ENCODE results near the gene EXOC3.

EXOC3 gene

DNA sequence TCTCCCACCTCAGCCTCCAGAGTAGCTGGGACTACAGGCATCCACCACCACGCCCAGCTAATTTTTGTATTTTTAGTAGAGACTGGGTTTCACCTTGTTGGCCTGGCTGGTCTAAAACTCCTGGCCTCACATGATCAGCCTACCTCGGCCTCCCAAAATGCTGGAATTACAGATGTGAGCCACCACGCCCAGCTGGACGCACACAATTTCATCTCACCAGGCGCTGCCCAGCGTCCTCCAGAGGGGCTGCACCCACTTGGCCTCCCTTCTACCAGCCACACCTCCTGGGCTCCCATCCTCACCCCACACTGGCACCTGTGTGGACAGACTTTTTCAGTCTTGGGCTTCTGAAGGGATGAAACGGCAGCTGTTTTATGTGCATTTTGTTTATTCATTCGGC, 3.8 kb upstream of the EXOC3 start:
- no peak for DNase-seq (ENCODE audit: low read depth in 2 of 2)

DNA sequence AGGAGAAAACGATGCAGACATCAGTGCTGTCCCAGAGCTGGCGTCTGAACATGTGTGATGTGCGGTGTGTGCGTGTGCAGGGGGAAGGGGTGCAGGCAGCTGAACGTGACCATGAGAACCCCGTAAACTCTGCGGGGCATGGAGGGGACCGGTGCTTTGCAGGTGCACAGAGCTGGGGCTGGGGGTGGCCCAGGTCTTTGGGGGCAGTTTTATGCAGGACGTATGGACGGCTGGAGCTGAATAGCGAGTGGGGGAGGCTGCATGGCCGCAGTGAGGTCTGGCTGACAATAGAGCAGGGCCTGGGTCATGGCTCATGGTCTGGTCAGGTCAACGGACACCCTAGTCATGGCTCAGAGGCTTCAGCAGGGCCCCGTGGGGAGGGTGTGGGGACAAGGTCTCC, 3.3 kb upstream of the EXOC3 start:
- DNase-seq (ENCODE audit: low read depth in 2 of 2): no peak

DNA sequence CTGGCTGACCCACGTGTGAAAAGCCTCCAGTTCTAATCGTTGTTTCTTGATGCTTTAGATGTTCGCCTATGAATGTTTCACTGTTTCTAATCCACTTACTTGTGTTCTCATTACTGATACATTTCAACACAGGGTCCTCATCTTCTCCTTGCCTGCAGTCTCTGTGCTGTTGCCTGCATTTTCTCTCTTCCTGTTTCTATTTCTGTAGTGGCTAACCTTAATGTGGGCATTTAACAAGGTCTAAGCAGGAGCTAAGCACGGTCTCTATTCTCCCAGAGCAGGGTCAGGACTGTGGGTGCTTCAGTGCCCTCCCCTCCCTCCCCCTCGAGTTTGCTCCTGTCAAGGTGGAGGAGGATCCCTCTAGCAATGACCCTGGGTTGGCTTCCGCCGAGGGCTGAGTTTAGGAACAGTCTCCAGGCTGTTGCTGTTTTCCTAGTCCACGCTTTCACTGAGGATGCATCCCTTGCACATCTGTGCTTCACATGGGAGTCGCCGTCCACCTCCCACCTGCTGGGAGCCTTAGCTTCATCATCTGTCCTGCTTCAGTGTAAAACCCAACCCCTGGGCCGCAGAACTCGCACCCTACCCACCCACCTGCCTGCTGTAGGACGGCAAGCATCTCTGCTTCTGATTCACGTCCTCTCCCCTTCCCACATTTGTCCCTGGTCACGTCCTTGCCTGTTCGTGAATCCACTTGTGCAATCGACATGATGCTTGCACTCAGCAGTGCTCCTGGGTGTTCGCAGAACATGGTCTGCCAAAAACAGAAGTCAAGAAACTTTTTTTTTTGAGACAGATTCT, 2.4 kb upstream of the EXOC3 start:
- DNase-seq (ENCODE audit: low read depth in 2 of 2): no peak

DNA sequence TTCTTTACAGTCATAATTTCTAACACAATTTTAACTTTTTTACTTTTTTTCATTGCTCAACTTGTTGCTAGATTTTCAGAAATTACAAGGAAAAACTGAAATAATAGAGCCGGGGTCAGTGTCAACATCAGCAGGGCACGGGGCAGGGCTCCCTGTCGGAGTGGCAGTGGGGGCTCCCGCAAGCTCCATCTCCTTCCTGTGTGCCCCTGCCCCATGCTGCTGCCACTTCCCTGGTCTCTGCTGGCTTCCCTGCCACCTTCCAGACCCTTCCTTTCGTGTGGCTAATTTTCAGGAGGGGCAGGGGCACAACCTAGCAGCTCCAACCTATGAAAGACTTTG, 1.0 kb upstream of the EXOC3 start:
- DNase-seq (ENCODE audit: low read depth in 2 of 2): no peak

DNA sequence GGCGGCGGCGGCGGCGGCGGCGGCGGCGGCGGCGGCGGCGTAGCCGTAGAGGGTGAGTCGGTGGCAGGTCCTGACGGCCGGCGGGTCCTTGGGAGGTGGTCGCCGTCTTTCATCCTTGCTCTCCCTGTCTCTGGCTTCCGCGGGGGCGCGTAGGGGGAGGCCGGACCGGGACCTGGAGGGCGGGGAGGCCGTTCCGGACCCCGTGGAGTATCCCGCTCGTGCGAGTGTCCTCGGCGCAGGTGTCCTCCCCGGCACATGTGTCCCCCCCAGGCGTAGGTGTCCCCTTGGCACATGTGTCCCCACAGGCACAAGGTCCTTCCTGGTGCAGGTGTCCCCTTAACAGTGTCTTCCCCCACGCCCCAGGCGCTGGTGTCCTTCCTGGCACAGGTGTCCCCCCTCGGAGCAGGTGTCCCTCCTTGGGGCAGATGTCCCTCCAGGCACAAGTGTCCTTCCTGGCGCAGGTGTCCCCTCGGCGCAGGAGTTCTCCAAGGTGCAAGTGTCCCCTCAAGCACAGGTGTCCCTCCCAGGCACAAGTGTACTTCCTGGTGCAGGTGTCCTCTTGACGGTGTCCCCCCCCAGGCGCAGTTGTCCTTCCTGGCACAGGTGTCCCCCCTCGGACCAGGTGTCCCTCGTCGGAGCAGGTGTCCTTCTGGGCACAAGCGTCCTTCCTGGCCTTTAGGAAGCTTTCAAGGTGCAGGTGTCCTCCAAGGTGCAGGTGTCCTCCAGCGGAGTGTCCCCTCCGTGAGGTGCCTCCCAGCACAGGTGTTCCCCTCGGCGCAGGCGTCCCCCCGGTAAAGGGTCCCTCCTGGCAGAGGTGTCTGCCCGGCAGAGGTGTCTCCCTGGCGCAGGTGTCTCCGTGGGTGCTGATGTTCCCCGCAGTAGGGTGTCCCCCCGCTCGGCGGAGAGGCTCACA, 519 bp downstream of the EXOC3 start:
- no peak for DNase-seq (ENCODE audit: low read depth in 2 of 2)

DNA sequence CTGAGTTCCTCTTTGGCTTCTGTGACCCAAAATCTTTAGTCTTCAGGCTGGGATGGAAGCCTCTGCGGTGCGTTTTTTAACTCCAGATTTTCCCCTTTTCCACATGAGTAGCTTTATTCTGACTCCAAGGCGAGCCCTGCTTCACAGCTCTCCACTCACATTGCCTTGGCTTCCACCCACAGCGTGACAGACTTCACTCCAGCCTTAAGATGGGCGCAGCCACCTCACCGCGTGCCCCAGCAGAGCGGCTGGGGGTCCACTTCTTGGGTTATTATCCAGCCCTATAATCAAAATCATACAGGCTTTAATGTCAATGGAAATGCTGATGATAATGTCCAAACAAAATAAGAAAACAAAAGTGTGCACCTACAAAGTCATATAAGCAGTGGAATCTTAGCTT, 1.2 kb downstream of the EXOC3 start:
- DNase-seq (ENCODE audit: low read depth in 2 of 2): no peak

DNA sequence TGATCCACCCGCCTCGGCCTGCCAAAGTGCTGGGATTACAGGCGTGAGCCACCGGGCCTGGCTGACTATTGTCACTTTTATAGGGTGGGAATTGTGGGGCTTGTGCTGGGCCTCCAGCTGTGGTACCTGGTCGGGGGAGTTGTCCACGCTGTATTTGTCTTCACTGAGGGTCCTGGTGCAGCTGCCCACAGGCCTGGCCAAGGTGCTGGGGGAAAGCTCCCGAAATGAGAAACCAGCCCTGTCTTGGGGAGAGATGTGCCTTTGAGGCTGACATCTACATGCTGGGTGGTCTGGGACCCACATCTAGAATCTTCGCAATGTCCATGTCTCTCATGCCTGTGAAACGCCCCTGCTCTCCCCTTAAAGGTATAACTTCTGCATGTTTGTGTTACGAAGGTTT, 2.6 kb downstream of the EXOC3 start:
- no peak for DNase-seq (ENCODE audit: low read depth in 2 of 2)

DNA sequence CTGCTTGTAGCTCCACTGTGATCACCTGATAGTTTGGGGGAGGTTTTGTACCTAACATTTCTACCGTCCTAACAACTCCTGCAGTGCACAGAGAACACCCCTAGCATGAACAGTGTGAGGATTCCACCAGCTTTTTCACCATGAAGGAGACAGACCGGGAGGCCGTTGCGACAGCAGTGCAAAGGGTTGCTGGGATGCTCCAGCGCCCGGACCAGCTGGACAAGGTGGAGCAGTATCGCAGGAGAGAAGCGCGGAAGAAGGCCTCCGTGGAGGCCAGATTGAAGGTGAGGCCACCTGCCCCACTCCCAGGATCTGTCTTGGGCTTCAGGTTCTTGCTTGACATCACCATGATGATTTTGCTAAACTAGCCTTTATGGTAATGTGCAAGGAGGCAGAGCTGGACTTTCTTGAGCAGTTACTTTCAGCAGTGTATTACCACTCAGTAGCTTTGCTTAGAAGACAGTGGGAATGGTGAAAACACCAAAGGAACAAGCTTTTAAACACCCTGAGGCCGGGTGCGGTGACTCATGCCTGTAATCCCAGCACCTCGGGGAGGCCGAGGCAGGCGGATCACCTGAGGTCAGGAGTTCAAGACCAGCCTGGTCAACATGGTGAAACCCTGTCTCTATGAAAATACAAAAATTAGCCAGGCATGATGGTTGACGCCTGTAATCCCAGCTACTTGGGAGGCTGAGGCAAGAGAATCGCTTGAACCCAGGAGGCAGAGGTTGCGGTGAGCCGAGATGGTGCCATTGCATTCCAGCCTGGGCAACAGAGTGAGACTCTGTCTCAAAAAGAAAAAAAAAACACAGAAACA, 3.3 kb downstream of the EXOC3 start:
- DNase-seq (ENCODE audit: low read depth in 2 of 2): no peak

DNA sequence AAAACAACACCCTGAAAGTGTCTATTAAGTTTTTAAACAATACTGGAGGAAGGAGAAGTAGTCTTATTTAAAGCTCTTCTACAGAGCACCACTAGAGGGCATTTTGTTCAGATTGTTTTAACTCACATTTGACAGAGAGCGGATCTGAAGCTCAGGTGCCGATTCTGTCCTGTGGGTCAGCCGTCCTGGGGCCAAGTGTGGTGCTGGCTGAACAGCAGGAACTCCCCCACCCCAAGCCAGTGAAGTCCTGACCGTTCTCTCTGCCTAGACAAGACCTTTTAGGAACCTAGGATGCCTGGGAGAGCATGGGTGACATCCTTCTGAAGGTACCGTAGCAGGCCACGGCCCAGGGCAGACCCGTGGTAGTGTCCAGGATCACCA, 3.9 kb downstream of the EXOC3 start:
- DNase-seq (ENCODE audit: low read depth in 2 of 2): no peak

DNA sequence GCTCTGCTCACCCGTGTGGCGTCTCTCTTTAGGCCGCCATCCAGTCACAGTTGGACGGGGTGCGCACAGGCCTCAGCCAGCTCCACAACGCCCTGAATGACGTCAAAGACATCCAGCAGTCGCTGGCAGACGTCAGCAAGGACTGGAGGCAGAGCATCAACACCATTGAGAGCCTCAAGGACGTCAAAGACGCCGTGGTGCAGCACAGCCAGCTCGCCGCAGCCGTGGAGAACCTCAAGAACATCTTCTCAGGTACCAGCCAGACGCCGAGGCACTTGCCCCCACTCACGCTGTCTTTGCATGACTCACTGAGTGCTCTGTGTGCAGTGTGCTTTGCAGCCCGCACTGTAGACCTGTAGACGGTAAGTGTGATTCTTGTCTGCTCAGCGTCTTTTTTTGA, 4.5 kb downstream of the EXOC3 start:
- no peak for DNase-seq (ENCODE audit: low read depth in 2 of 2)

DNA sequence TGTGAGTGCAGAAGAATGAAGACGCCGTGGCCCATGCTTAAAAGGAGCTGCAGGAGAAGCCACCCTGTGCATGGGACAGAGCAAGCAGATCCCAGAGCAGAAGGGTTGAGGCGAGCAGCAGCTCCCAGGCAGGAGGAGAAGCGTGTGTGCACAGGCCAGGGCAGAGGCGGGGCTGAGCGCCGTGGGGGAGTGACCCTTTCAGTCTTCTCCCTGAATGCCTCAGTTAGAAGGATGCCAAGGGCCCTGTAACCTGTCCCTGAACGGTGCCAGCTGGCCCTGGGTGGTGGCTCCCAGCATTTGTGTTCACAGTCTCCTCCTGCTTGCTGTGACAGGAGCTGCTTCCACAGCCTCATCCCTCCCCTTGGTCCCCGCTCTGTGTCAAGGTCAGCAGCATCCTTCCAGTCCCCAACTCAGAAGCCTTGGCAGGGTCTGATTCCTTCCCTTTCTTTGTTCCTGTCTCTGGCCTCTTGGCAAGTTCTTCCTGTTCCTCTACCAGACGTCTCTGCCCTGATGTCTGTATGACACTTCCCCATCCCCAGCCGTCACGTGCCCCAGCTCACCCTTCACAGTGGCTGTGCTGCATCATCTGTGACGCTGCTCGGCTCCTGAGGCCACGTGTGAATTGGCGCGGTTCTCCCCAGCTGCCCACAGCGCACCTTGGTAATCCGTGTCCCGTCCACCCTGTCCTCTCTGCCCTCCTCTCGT, 5.2 kb downstream of the EXOC3 start:
- DNase-seq (ENCODE audit: low read depth in 2 of 2): no peak

DNA sequence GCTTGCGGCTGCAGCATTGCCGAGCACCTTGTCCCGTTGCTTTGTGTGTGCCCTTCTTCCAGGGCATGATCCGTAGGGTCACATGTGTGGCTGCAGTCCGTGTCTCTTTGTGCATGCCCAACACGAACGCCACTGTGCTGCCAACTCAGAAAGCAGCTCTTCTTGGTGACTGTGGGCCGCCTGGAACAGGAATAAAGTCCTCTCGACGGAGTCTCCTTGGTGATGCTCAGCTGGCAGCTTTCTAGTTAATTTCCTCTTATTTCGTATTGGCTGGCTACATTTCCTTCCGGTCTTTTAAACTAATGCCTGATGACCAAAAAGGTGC, 5.8 kb downstream of the EXOC3 start:
- DNase-seq (ENCODE audit: low read depth in 2 of 2): no peak

DNA sequence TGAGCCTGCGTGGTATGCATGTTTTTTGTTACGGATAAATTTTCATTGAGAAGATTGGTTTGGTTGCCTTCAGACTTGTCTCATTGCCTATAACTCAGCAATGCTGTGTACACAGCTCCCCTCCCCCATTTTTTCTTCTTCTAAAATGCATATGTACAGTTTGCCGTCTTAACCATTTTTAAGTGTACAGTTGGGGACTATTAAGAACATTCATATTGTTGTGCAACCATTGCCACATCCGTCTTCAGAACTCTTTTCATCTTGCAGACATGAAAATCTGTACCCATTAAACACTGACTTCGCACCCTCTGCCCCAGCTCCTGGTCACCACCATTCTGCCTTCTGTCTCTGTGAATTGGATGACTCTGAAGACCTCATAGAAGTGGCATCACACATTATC, 6.2 kb downstream of the EXOC3 start:
- no peak for DNase-seq (ENCODE audit: low read depth in 2 of 2)

DNA sequence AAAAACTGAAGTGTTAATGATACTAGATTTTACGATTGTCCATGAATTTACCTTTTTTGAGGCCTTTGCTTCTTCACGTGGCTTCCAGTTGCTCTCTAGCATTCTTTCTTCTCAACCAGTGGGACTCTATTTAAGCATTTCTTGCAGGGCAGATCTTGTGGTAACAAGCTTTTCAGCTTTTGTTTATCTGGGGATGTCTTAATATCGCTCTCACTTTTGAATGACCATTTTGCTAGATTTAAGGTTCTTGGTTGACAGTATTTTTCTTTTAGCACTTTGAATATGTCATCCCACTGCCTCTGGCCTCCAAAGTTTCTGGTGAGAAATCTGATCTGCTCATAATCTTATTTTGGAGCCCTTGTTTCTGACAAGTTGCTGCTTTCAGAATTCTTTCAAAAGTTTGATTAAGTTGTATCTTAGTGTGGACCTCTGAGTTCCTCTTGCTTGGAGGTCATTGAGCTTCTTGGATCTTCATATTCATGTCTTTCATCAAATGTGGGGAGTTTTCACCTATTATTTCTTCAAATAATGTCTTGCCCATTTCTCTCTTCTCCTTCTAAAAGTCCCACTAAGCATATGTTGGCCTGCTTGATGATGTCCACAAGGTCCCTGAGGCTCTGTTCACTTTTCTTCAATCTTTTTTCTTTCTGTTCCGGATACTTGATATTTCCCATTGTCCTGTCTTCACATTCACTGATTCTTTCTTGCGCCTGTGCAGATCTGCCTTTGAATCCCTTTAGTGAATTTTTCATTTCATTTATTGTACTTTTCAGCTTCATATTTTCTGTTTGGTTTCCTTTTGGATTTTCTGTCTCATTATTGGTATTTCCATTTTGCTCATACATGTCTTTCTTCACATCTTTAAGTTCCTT, 8.8 kb downstream of the EXOC3 start:
- no peak for DNase-seq (ENCODE audit: low read depth in 2 of 2)

DNA sequence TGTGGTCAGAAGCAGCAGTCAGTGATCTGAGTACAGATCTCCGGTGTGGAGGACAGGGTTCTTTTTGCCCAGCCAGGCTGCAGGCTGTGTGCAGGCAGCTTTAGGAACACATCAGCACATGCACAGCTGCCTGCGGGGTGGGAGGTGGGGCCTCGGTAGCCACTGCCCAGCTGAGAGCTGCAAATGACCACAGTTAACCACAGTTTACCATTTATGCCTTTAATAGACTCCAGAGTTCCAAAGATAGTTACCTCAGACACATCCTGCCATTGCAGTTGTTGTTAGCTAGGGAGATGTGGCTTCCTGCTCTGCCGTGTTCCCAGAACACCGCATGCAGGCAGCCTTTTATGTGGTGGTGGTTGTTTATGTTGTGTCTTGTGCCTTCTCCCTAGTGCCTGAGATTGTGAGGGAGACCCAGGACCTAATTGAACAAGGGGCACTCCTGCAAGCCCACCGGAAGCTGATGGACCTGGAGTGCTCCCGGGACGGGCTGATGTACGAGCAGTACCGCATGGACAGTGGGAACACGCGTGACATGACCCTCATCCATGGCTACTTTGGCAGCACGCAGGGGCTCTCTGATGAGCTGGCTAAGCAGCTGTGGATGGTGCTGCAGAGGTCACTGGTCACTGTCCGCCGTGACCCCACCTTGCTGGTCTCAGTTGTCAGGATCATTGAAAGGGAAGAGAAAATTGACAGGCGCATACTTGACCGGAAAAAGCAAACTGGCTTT, 10.2 kb downstream of the EXOC3 start:
- no peak for DNase-seq (ENCODE audit: low read depth in 2 of 2)

DNA sequence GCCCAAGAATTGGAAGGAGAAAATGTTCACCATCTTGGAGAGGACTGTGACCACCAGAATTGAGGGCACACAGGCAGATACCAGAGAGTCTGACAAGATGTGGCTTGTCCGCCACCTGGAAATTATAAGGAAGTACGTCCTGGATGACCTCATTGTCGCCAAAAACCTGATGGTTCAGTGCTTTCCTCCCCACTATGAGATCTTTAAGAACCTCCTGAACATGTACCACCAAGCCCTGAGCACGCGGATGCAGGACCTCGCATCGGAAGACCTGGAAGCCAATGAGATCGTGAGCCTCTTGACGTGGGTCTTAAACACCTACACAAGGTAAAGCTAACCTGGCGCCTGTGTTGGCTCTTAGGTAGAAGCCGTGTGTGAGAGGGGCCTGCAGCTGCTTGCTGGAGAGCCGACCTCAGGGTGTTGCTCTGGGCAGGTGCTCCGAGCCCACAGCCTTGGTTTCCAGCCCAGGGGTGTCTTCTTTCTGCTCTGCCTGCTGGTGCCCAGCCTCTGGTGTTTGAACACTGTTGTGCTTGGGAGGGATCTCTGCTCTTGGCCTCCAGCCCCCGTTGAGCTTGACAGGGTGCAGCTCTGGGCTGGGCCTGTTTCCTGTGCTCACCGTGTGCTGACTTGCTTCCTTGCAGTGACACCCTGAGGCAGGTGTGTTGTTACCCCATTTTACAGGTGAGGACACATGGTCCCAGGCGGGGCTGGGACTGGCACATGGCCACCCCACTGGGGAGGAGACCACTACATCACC, 10.9 kb downstream of the EXOC3 start:
- no peak for DNase-seq (ENCODE audit: low read depth in 2 of 2)

DNA sequence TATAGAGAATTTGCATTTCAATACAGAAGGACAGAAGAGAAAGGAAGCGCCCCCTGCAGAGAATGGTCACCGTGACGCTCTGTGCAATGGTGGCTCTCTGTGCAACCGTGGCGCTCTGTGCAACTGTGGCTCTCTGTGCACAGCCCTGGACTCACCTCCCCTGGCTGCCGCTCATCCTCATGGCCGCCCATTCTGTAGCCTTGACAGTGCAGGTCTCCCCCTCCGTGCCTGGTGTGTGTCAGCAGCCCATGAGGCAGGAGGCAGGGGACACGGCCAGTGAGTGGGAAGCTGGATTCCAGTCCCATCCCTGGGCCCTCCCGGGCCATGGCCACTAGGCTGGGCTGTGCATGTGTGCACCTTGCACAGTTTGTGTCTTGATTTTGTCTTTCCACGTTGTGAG, 12.0 kb downstream of the EXOC3 start:
- DNase-seq (ENCODE audit: low read depth in 2 of 2): no peak

DNA sequence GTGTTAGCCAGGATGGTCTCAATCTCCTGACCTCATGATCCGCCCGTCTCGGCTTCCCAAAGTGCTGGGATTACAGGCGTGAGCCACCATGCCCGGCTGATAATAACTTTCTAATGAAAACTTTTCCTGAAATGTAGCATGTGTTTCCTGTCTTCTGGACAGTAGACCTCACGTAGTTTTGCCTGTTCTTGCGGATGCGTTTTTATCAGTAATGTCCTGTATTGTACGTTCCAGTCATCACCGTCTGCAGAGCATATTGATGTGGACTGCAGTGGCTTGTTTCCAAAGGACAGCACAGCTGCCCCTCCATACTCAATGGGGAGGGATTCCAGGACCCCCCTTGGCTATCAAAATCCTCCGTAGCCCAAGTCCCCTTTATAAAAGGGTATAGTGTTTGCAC, 12.8 kb downstream of the EXOC3 start:
- no peak for DNase-seq (ENCODE audit: low read depth in 2 of 2)

DNA sequence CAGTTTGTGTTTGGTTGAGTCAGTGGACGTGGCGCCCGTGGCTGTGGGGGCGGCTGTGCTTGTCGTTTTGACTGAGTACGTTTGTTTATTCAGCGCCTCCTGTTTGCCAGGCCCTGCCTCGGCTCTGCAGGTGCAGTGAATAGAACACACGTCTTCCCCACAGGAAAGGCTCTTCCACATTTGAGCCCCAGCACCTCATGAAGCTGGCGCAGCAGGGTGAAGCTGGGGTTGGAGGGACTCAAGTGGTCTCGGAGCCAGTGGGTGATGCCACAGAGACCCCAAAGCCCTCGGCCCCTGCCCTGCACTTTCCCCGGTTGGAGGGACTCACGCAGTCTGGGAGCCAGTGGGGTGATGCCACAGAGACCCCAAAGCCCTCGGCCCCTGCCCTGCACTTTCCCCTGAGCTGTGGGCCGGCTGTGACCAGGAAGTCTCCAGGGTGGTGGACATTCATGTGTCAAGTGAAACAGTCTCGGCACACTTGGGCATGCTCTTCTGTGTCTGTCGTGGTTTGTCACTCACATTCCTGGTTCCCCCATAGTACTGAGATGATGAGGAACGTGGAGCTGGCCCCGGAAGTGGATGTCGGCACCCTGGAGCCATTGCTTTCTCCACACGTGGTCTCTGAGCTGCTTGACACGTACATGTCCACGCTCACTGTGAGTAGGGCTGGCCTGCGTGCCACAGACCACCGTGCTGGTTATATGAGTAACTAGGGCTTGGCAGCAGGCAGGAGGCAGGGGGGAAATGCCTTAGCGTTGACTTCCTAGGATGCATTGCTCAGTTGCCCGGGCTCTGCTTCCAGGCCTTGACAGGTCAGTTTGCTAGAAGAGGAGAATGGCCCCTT, 13.6 kb downstream of the EXOC3 start:
- no peak for DNase-seq (ENCODE audit: low read depth in 2 of 2)

Data from stimulated activated CD8-positive, alpha-beta memory T cell treated with anti-CD3 and anti-CD28 coated beads, Interleukin-2, amount 100 ng/mL, for 48 hours (primary cell).